Measurements from ENCODE around the gene JUND.

Gene JUND

GRCh38 chr19:18233224-18233825 is 48.1 kb downstream of the JUND start:
- DNase-seq = peak; percentile 34

- DNase-seq = no peak
These were observed 48.7 kb downstream of the JUND start for GRCh38 chr19:18232540-18233223.

- DNase-seq = no peak
These were observed 49.6 kb downstream of the JUND start for GRCh38 chr19:18231775-18232174.

- DNase-seq = no peak
These were observed 50.3 kb downstream of the JUND start for GRCh38 chr19:18230941-18231734.

- no peak for DNase-seq
These were observed 51.5 kb downstream of the JUND start for GRCh38 chr19:18229915-18230314.
